Measurements from ENCODE around the gene ZNF485.

DNA sequence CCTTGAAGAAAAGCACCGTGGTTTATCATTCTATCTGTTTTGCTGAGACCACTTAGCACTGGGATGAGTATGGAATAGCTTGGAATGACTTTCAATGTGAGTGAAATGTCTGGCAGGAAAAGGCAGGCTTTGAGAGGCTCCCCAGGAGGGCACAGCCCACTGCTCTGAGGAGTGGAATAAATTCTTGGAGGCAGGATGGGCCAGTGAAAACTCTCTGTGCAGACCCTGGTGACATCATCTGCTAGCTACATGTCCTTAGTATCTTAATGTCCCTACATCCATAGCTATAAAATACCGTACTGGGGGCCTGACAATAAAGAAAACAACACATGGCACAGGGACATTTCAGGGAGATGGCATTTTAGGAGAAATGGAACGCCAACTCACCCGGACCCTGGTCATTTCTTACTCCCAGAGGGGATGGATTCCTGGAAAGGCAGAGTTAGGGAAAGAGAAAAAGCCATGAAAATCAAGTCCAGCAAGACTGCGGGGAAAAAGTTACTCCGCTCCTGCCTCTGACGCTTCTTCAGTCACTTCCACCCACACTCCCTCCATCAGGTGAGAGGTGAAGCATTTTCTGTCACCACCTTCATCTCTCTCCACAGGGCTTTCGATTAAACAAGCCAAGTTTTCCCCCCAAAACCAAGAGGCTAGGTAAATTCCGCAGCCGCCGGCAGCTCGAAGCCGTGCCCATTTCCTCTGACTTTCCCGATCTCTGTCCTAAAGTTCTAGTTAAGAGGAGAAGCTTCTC lies 32.8 kb upstream of the ZNF485 start:
- TF ChIP-seq, protein P1, sequence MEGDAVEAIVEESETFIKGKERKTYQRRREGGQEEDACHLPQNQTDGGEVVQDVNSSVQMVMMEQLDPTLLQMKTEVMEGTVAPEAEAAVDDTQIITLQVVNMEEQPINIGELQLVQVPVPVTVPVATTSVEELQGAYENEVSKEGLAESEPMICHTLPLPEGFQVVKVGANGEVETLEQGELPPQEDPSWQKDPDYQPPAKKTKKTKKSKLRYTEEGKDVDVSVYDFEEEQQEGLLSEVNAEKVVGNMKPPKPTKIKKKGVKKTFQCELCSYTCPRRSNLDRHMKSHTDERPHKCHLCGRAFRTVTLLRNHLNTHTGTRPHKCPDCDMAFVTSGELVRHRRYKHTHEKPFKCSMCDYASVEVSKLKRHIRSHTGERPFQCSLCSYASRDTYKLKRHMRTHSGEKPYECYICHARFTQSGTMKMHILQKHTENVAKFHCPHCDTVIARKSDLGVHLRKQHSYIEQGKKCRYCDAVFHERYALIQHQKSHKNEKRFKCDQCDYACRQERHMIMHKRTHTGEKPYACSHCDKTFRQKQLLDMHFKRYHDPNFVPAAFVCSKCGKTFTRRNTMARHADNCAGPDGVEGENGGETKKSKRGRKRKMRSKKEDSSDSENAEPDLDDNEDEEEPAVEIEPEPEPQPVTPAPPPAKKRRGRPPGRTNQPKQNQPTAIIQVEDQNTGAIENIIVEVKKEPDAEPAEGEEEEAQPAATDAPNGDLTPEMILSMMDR (IDR thresholded peaks at IDR 0.05), result no peak
- TF ChIP-seq EZH2 (IDR thresholded peaks at IDR 0.05; ENCODE audit: borderline replicate concordance, insufficient read depth, low read depth, low read length, poor library complexity, severe bottlenecking), result no peak

All from B cell (primary cell).